Gastrocnemius medialis (tissue), 4 donors: Measurements from ENCODE around the gene CTU2. TPM values are rescaled to one million over a fixed set of nuclear protein-coding genes. Genes with fewer than 3 reads are reported as not detected.

Experiments
- ATAC-seq, 2 donors: fragments of 150-250 bp; one replicate each; pipeline ENCODE4 v1.9.1; 2016
- DNase-seq, 2 donors: peaks; one replicate each; pipeline ENCODE4 v3.0.0-alpha.2; 2019
- H3K27ac ChIP-seq, 4 donors: fragments of 200-600 bp; sonication (generic); 1 replicate in 1 of 4; 2 replicates in 3 of 4; pipeline ENCODE4 v1.5.1; 2016 to 2018; ENCODE audit warnings: mild to moderate bottlenecking in 2 of 4, moderate library complexity in 1 of 4
- H3K27me3 ChIP-seq, 3 donors: fragments of 200-600 bp; sonication (generic) in 2 of 3; 1 replicate in 1 of 3; 2 replicates in 2 of 3; pipeline versions ENCODE4 v1.5.1 to v1.6.0; 2016 to 2019; ENCODE audit warnings: mild to moderate bottlenecking in 1 of 3, moderate library complexity in 1 of 3
- H3K36me3 ChIP-seq, 2 donors: fragments of 200-600 bp; sonication (generic) in 1 of 2; one replicate each; pipeline ENCODE4 v1.5.1; 2017 to 2018
- H3K4me1 ChIP-seq, 2 donors: fragments of 200-600 bp; sonication (generic) in 1 of 2; one replicate each; pipeline ENCODE4 v1.5.1; 2016 to 2017; ENCODE audit warnings: mild to moderate bottlenecking in 2 of 2
- H3K4me3 ChIP-seq, 4 donors: fragments of 200-600 bp; sonication (generic) in 3 of 4; 1 replicate in 1 of 4; 2 replicates in 3 of 4; pipeline ENCODE4 v1.5.1; 2016 to 2019; ENCODE audit warnings: mild to moderate bottlenecking in 2 of 4
- H3K9me3 ChIP-seq, 3 donors: fragments of 200-600 bp; sonication (generic) in 2 of 3; 1 replicate in 1 of 3; 2 replicates in 2 of 3; pipeline ENCODE4 v1.5.1; 2016 to 2019
- POLR2A ChIP-seq, 2 donors: fragments of 450-650 bp; IDR thresholded peaks; one replicate each; pipeline ENCODE4 v1.6.1; 2017; ENCODE audit warnings: antibody characterized with exemption in 2 of 2, mild to moderate bottlenecking in 2 of 2, moderate library complexity in 2 of 2
- in situ Hi-C, 4 donors: fragments of 200-750 bp; cut with MboI; loops; one replicate each; pipeline versions ENCODE4 v1.15.0 to v1.8.0; 2017; ENCODE audit warnings: low sequenced_read_pairs in 4 of 4
- intact Hi-C: fragments of 100-400 bp; cut with DNase I; formaldehyde crosslinking; loops from one replicate; pipeline ENCODE4 v1.15.1; 2023; ENCODE audit warnings: low total_unique reads
- total RNA-seq, 4 donors: library from RNA; depleted of rRNA; stranded (reverse); fragments of >200 nt; gene quantifications; one replicate each; pipeline versions ENCODE4 v1.1.0 to v1.2.3, GENCODE V29; 2016
- TF ChIP-seq, protein P1 (sequence below), 5 experiments: fragments of 450-650 bp in 3 of 5; fragments of 200-600 bp in 2 of 5; sonication (generic) in 2 of 5; IDR thresholded peaks in 4 of 5; conservative IDR thresholded peaks in 1 of 5; 1 replicate in 4 of 5; 2 replicates in 1 of 5; pipeline ENCODE4 v1.5.1; 2016 to 2019; ENCODE audit warnings: antibody characterized with exemption in 5 of 5, mild to moderate bottlenecking in 3 of 5, moderate library complexity in 3 of 5

CTU2 gene
- total RNA-seq, 4 donors from 2014 or later, result 11.1 to 17.7 (median 14.1) TPM

DNA sequence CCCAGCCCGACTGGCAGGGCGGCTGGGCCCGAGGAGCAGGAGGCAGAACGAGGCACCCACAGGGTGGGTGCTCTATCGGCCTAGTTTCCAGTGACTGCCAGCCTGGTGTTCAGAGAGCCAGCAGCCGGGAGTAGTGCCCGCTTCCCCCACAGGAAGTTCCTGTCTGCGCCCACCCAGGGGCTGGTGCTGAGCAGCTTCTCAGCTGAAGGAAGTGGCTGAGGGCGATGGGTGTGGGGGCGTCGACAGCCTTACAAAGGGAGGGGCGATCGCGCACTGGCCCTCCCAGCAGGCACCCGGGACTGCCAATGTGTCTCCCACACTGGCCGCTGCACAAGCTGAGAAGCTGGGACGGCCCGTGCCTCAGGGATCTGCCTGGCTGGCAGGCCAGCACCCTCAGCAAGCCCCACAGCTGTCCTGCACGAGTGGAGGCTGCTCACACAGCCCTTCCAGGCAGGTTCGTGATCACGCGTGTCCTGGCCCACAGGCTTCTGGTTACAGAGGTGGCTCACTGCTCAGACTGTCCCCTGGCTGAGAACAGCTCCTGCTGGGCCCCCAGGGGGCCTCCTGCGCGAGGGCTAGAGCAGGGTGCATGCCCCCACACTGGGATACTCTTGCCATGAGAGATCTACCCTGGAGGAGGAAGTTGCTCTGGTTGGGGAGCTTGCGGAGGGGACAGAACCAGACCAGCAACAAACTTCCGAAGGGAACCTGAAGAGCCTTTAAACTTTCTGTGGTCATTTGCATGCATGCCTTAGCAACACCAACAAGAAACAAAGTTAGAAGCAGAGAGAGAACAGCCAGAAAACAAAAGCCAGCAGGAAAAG, 2.6 kb upstream of the CTU2 start:
- Histone ChIP-seq H3K27ac (peak overlapping the region in 1 of 4 donors; percentile 71), H3K4me1 (peaks cover 26 to 33% of the 10 kb centered on the region in 2 donors), H3K27me3 (no peaks in the 10 kb centered on the region), H3K4me3 (peak overlapping the region in 1 of 4 donors; percentile 10), H3K36me3 (peaks cover 0 to 8% of the 10 kb centered on the region in 2 donors), H3K9me3 (no peaks in the 10 kb centered on the region)
- no peak for ATAC-seq
- TF ChIP-seq POLR2A (IDR thresholded peaks at IDR 0.05), result no peak
- TF ChIP-seq, protein P1, sequence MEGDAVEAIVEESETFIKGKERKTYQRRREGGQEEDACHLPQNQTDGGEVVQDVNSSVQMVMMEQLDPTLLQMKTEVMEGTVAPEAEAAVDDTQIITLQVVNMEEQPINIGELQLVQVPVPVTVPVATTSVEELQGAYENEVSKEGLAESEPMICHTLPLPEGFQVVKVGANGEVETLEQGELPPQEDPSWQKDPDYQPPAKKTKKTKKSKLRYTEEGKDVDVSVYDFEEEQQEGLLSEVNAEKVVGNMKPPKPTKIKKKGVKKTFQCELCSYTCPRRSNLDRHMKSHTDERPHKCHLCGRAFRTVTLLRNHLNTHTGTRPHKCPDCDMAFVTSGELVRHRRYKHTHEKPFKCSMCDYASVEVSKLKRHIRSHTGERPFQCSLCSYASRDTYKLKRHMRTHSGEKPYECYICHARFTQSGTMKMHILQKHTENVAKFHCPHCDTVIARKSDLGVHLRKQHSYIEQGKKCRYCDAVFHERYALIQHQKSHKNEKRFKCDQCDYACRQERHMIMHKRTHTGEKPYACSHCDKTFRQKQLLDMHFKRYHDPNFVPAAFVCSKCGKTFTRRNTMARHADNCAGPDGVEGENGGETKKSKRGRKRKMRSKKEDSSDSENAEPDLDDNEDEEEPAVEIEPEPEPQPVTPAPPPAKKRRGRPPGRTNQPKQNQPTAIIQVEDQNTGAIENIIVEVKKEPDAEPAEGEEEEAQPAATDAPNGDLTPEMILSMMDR (IDR thresholded peaks at IDR 0.05 in 4 of 5, conservative IDR thresholded peaks at IDR 0.05 in 1 of 5), result no peak
- in situ Hi-C loops (loop anchor here in 1 of 4 donors (10.0 kb wide), 1 partner anchor 129 kb away; the partner anchor contains the start of gene ZC3H18), intact Hi-C loops (loop anchor here (10.0 kb wide), 1 partner anchor 151 kb away; the partner anchor contains the start of genes GALNS and TRAPPC2L)
- no peak for DNase-seq

DNA sequence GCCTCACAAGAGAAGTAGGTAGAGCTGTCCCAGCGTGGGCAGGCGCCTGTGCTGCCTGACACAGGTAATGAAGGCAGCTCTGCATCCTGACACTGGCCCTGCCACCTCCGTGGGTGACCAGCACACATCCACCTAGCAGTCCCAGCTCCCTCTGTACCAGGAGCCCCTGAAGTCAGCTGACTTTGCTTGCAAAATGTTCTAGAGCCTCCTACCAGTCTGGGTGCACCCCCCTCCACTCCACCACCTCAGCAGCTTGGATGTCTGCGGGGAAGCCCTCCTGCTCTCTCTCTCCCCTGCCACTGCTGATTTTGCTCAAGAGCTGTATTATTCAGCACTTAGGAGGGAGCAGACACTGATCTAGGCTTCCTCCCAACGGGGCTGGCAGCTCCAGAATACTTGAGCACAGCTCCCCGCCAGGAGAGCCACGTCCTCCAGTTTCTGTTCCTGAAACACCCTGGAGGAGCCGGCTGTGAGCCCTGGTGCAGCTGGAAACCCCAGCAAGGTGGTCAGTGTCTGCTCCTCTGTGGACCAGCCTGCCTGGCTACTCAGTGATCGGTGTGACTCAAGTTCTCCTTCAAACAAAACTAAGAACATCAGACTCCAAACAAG, 1.1 kb upstream of the CTU2 start:
- Histone ChIP-seq H3K27ac (peak overlapping the region; percentile 80 to 95 (median 88)), H3K27me3 (no peaks in the 10 kb centered on the region), H3K4me1 (peaks cover 26 to 33% of the 10 kb centered on the region in 2 donors), H3K9me3 (no peaks in the 10 kb centered on the region), H3K4me3 (peak overlapping the region; percentile 68 to 99 (median 81)), H3K36me3 (no peaks in the 10 kb centered on the region)
- in situ Hi-C loops (loop anchor here in 1 of 4 donors (10.0 kb wide), 1 partner anchor 130 kb away; the partner anchor contains the start of gene ZC3H18), intact Hi-C loops (loop anchor here (10.0 kb wide), 1 partner anchor 150 kb away; the partner anchor contains the start of genes GALNS and TRAPPC2L)
- TF ChIP-seq, protein P1 (IDR thresholded peaks at IDR 0.05 in 4 of 5, conservative IDR thresholded peaks at IDR 0.05 in 1 of 5), result no peak
- TF ChIP-seq POLR2A (IDR thresholded peaks at IDR 0.05), result peak in 1 of 2 donors; percentile 23
- no peak for DNase-seq
- no peak for ATAC-seq

DNA sequence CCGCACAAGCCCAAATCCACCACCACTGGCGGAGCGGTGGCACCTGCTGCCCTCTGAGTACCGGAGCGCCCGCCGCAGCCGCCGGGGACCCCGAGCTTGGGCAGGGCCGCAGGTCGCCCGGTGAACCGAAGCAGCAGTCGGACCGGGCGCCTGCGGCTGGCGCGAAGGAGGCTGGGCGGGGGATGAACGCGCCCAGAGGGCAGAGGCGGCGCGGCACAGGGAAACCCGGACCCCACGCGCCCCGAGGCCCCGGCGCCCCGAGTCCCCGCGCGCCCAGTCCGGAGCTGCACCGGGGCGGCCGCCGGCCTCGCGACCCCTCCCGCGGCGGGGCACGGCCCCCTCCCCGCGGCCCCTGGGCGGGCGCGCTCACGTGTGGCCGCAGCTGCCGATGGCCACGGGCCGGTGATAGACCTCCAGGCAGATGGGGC, 488 bp upstream of the CTU2 start:
- Histone ChIP-seq H3K27ac (peak overlapping the region; percentile 80 to 95 (median 88)), H3K27me3 (no peaks in the 10 kb centered on the region), H3K36me3 (no peaks in the 10 kb centered on the region), H3K4me3 (peak overlapping the region; percentile 68 to 99 (median 81)), H3K4me1 (peaks cover 26 to 33% of the 10 kb centered on the region in 2 donors), H3K9me3 (no peaks in the 10 kb centered on the region)
- intact Hi-C loops, result loop anchor here (1.0 to 10.0 kb wide), 4 partner anchors 19 to 149 kb away; partner anchors contain the start of genes GALNS, MVD, SNAI3 and TRAPPC2L
- no peak for DNase-seq
- peak; percentile 60 to 61 for ATAC-seq
- TF ChIP-seq POLR2A (IDR thresholded peaks at IDR 0.05), result no peak
- TF ChIP-seq, protein P1 (IDR thresholded peaks at IDR 0.05 in 4 of 5, conservative IDR thresholded peaks at IDR 0.05 in 1 of 5), result no peak
- in situ Hi-C loops, result loop anchor here in 1 of 4 donors (10.0 kb wide), 1 partner anchor 131 kb away; the partner anchor contains the start of gene ZC3H18

- Histone ChIP-seq H3K4me1 (peaks cover 19 to 33% of the 10 kb centered on the region in 2 donors), H3K4me3 (peak overlapping the region; percentile 68 to 99 (median 81)), H3K27me3 (no peaks in the 10 kb centered on the region), H3K27ac (peak overlapping the region; percentile 80 to 95 (median 88)), H3K36me3 (no peaks in the 10 kb centered on the region), H3K9me3 (no peaks in the 10 kb centered on the region)
- TF ChIP-seq, protein P1 (IDR thresholded peaks at IDR 0.05 in 4 of 5, conservative IDR thresholded peaks at IDR 0.05 in 1 of 5), result no peak
- TF ChIP-seq POLR2A (IDR thresholded peaks at IDR 0.05), result no peak
- in situ Hi-C loops (loop anchor here in 1 of 4 donors (10.0 kb wide), 1 partner anchor 132 kb away; the partner anchor contains the start of gene ZC3H18), intact Hi-C loops (loop anchor here (1.0 to 10.0 kb wide), 4 partner anchors 20 to 148 kb away; partner anchors contain the start of genes GALNS, MVD, SNAI3 and TRAPPC2L)
- DNase-seq, result no peak
- ATAC-seq, result no peak
Measured at GRCh38 chr16:88706965-88707826, 893 bp downstream of the CTU2 start.
